ES-I3 (cell line): ENCODE results near the gene TGOLN2.

Source experiments
- H3K36me3 ChIP-seq: 2 replicates; pipeline ENCODE4 v1.6.1; 2013; ENCODE audit warnings: mild to moderate bottlenecking, low read length, control low read depth, moderate library complexity; ENCODE audit not compliant: insufficient read depth
- H3K4me1 ChIP-seq: 2 replicates; pipeline ENCODE4 v1.6.1; 2013; ENCODE audit warnings: mild to moderate bottlenecking, control low read depth, low read length; ENCODE audit not compliant: insufficient read depth
- H3K9ac ChIP-seq: 2 replicates; pipeline ENCODE4 v1.6.1; 2013; ENCODE audit warnings: low read depth, mild to moderate bottlenecking, low read length, moderate library complexity
- H3K9me3 ChIP-seq: 2 replicates; pipeline ENCODE4 v1.6.1; 2013; ENCODE audit warnings: mild to moderate bottlenecking, low read length, moderate library complexity; ENCODE audit not compliant: control insufficient read depth, insufficient read depth

TGOLN2 gene

GRCh38 chr2:85308201-85308600, 19.6 kb downstream of the TGOLN2 start:
- Histone ChIP-seq H3K4me1 (peaks cover 13% of the 10 kb centered on the region; the same call in 1 of the 2 replicates), H3K9ac (no peak overlapping the region), H3K9me3 (no peaks in the 10 kb centered on the region), H3K36me3 (peaks cover 5% of the 10 kb centered on the region; the same call in 1 of the 2 replicates)

GRCh38 chr2:85307527-85307897, 20.3 kb downstream of the TGOLN2 start:
- H3K9ac ChIP-seq, result no peak overlapping the region
- peaks cover 5% of the 10 kb centered on the region; the same call in 1 of the 2 replicates for H3K36me3 ChIP-seq
- no peaks in the 10 kb centered on the region for H3K9me3 ChIP-seq
- H3K4me1 ChIP-seq, result peaks cover 13% of the 10 kb centered on the region; the same call in 1 of the 2 replicates

- Histone ChIP-seq H3K4me1 (no peaks in the 10 kb centered on the region; the same call in 1 of the 2 replicates), H3K36me3 (peaks cover 5% of the 10 kb centered on the region; the same call in 1 of the 2 replicates), H3K9me3 (no peaks in the 10 kb centered on the region), H3K9ac (no peak overlapping the region)
These were observed 23.8 kb downstream of the TGOLN2 start for GRCh38 chr2:85303780-85304531.

- no peak overlapping the region for H3K9ac ChIP-seq
- no peaks in the 10 kb centered on the region for H3K4me1 ChIP-seq
- H3K9me3 ChIP-seq, result no peaks in the 10 kb centered on the region
- H3K36me3 ChIP-seq, result peaks cover 5% of the 10 kb centered on the region; the same call in 1 of the 2 replicates
These were observed 25.7 kb downstream of the TGOLN2 start for GRCh38 chr2:85302121-85302520.

GRCh38 chr2:85291425-85292023, 36.3 kb downstream of the TGOLN2 start:
- peaks cover 18% of the 10 kb centered on the region for H3K4me1 ChIP-seq
- 0 out of 2 replicates have a peak, but pooled peaks cover 3% of the 10 kb centered on the region for H3K36me3 ChIP-seq
- H3K9ac ChIP-seq, result no peak overlapping the region
- no peaks in the 10 kb centered on the region for H3K9me3 ChIP-seq

GRCh38 chr2:85288244-85288725, 39.5 kb downstream of the TGOLN2 start:
- H3K9ac ChIP-seq, result no peak overlapping the region
- no peaks in the 10 kb centered on the region for H3K9me3 ChIP-seq
- 0 out of 2 replicates have a peak, but pooled peaks cover 3% of the 10 kb centered on the region for H3K36me3 ChIP-seq
- peaks cover 13% of the 10 kb centered on the region for H3K4me1 ChIP-seq

GRCh38 chr2:85287721-85288120, 40.1 kb downstream of the TGOLN2 start:
- Histone ChIP-seq H3K9ac (no peak overlapping the region), H3K36me3 (0 out of 2 replicates have a peak, but pooled peaks cover 3% of the 10 kb centered on the region), H3K9me3 (no peaks in the 10 kb centered on the region), H3K4me1 (peaks cover 13% of the 10 kb centered on the region)

GRCh38 chr2:85286918-85287317, 40.9 kb downstream of the TGOLN2 start:
- 0 out of 2 replicates have a peak, but pooled peaks cover 3% of the 10 kb centered on the region for H3K36me3 ChIP-seq
- H3K9me3 ChIP-seq, result no peaks in the 10 kb centered on the region
- no peak overlapping the region for H3K9ac ChIP-seq
- peaks cover 13% of the 10 kb centered on the region for H3K4me1 ChIP-seq

GRCh38 chr2:85283641-85284040, 44.1 kb downstream of the TGOLN2 start:
- Histone ChIP-seq H3K36me3 (no peaks in the 10 kb centered on the region), H3K9ac (no peak overlapping the region), H3K9me3 (no peaks in the 10 kb centered on the region), H3K4me1 (peaks cover 6% of the 10 kb centered on the region)

- H3K4me1 ChIP-seq, result no peaks in the 10 kb centered on the region
- no peaks in the 10 kb centered on the region for H3K9me3 ChIP-seq
- H3K9ac ChIP-seq, result no peak overlapping the region
- no peaks in the 10 kb centered on the region for H3K36me3 ChIP-seq
These were observed 44.9 kb downstream of the TGOLN2 start for GRCh38 chr2:85282914-85283313.

- no peaks in the 10 kb centered on the region for H3K36me3 ChIP-seq
- peaks cover 6% of the 10 kb centered on the region; the same call in 1 of the 2 replicates for H3K4me1 ChIP-seq
- H3K9me3 ChIP-seq, result no peaks in the 10 kb centered on the region
- H3K9ac ChIP-seq, result no peak overlapping the region
These were observed 46.2 kb downstream of the TGOLN2 start for GRCh38 chr2:85281553-85281952.

- H3K36me3 ChIP-seq, result no peaks in the 10 kb centered on the region
- no peak overlapping the region for H3K9ac ChIP-seq
- peaks cover 15% of the 10 kb centered on the region for H3K4me1 ChIP-seq
- no peaks in the 10 kb centered on the region for H3K9me3 ChIP-seq
These were observed 49.4 kb downstream of the TGOLN2 start for GRCh38 chr2:85278361-85278760.

GRCh38 chr2:85277416-85278158, 50.2 kb downstream of the TGOLN2 start:
- no peaks in the 10 kb centered on the region for H3K36me3 ChIP-seq
- H3K9ac ChIP-seq, result no peak overlapping the region
- H3K9me3 ChIP-seq, result no peaks in the 10 kb centered on the region
- H3K4me1 ChIP-seq, result peaks cover 17% of the 10 kb centered on the region

GRCh38 chr2:85276571-85277118, 51.1 kb downstream of the TGOLN2 start:
- H3K4me1 ChIP-seq, result peaks cover 17% of the 10 kb centered on the region
- no peaks in the 10 kb centered on the region for H3K36me3 ChIP-seq
- H3K9me3 ChIP-seq, result no peaks in the 10 kb centered on the region
- no peak overlapping the region for H3K9ac ChIP-seq
